Measurements from ENCODE around the gene DAP.

DAP gene

GRCh38 chr5:10679336-10679988 is 81.6 kb downstream of the DAP start:
- no peak for TF ChIP-seq CTCF (IDR thresholded peaks at IDR 0.05; ENCODE audit: borderline replicate concordance, extremely low read depth, low read length, poor library complexity, severe bottlenecking)
- Histone ChIP-seq H3K27ac (ENCODE audit: low read length) (no peak overlapping the region), H4K20me1 (ENCODE audit: insufficient read depth, low read length) (0 out of 2 replicates have a peak, but pooled peaks cover 4% of the 10 kb centered on the region), H3K27me3 (ENCODE audit: insufficient read depth, low read length, poor library complexity) (no peaks in the 10 kb centered on the region), H3K4me2 (ENCODE audit: insufficient read depth, low read length) (no peak overlapping the region), H3K9me3 (ENCODE audit: insufficient read depth, low read length, severe bottlenecking) (no peaks in the 10 kb centered on the region), H3K36me3 (ENCODE audit: insufficient read depth, low read length) (peaks cover 60% of the 10 kb centered on the region), H2AFZ (ENCODE audit: low read depth, low read length) (no peak overlapping the region), H3K4me1 (ENCODE audit: insufficient read depth, low read length) (no peaks in the 10 kb centered on the region), H3K79me2 (ENCODE audit: insufficient read depth, low read length) (no peaks in the 10 kb centered on the region), H3K4me3 (ENCODE audit: low read depth in 1 of 2, low read length in 2 of 2) (no peak overlapping the region), H3K9ac (ENCODE audit: low read depth, low read length) (no peak overlapping the region)
- DNase-seq (no peak), ATAC-seq (ENCODE audit: insufficient read depth, low read depth) (no peak)

GRCh38 chr5:10678244-10678643 is 82.8 kb downstream of the DAP start:
- ATAC-seq (ENCODE audit: insufficient read depth, low read depth), result no peak
- TF ChIP-seq CTCF (IDR thresholded peaks at IDR 0.05; ENCODE audit: borderline replicate concordance, extremely low read depth, low read length, poor library complexity, severe bottlenecking), result no peak
- TF ChIP-seq EZH2 (IDR thresholded peaks at IDR 0.05; ENCODE audit: borderline replicate concordance, low read depth, low read length, severe bottlenecking), result no peak
- no peaks in the 10 kb centered on the region for H3K9me3 ChIP-seq (ENCODE audit: insufficient read depth, low read length, severe bottlenecking)

DNA sequence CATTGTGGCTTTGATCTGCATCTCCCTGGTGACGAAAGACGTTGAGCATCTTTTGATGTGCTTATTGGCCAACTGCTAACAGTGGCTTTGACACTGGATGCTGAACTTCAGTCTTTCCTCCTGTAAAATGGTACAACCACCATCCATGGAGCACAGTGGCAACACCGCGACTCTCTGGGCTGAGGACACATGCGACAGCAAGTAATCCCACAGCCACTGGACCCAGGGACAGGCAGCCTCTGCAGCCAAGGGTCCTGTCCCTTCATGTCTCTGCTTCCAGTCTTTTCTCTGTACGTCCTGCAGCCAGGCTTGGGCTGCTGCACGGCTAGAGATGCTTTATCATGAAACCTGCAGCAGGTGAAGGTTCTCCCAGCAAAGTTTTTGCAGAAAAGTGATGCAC is 83.5 kb downstream of the DAP start:
- H3K4me2 ChIP-seq (ENCODE audit: insufficient read depth, low read length), result no peak overlapping the region
- peaks cover 49% of the 10 kb centered on the region for H3K36me3 ChIP-seq (ENCODE audit: insufficient read depth, low read length)
- no peak overlapping the region for H3K9ac ChIP-seq (ENCODE audit: low read depth, low read length)
- no peak overlapping the region for H2AFZ ChIP-seq (ENCODE audit: low read depth, low read length)
- DNase-seq, result no peak
- H3K4me3 ChIP-seq (ENCODE audit: low read depth in 1 of 2, low read length in 2 of 2), result no peak overlapping the region
- no peaks in the 10 kb centered on the region for H3K27me3 ChIP-seq (ENCODE audit: insufficient read depth, low read length, poor library complexity)
- H3K79me2 ChIP-seq (ENCODE audit: insufficient read depth, low read length), result no peaks in the 10 kb centered on the region
- 0 out of 2 replicates have a peak, but pooled peaks cover 4% of the 10 kb centered on the region for H4K20me1 ChIP-seq (ENCODE audit: insufficient read depth, low read length)
- no peak overlapping the region for H3K27ac ChIP-seq (ENCODE audit: low read length)
- no peaks in the 10 kb centered on the region for H3K4me1 ChIP-seq (ENCODE audit: insufficient read depth, low read length)
- H3K9me3 ChIP-seq (ENCODE audit: insufficient read depth, low read length, severe bottlenecking), result no peaks in the 10 kb centered on the region
- ATAC-seq (ENCODE audit: insufficient read depth, low read depth), result no peak
- TF ChIP-seq EZH2 (IDR thresholded peaks at IDR 0.05; ENCODE audit: borderline replicate concordance, low read depth, low read length, severe bottlenecking) (no peak), CTCF (IDR thresholded peaks at IDR 0.05; ENCODE audit: borderline replicate concordance, extremely low read depth, low read length, poor library complexity, severe bottlenecking) (no peak)

More at GRCh38 chr5:10678244-10678643, 82.8 kb downstream of the DAP start:
- no peaks in the 10 kb centered on the region for H3K79me2 ChIP-seq (ENCODE audit: insufficient read depth, low read length)
- no peak overlapping the region for H3K4me2 ChIP-seq (ENCODE audit: insufficient read depth, low read length)
- H2AFZ ChIP-seq (ENCODE audit: low read depth, low read length), result no peak overlapping the region
- no peaks in the 10 kb centered on the region for H3K4me1 ChIP-seq (ENCODE audit: insufficient read depth, low read length)
- H3K36me3 ChIP-seq (ENCODE audit: insufficient read depth, low read length), result peaks cover 56% of the 10 kb centered on the region
- no peak overlapping the region for H3K9ac ChIP-seq (ENCODE audit: low read depth, low read length)
- H3K27me3 ChIP-seq (ENCODE audit: insufficient read depth, low read length, poor library complexity), result no peaks in the 10 kb centered on the region
- H3K4me3 ChIP-seq (ENCODE audit: low read depth in 1 of 2, low read length in 2 of 2), result no peak overlapping the region
- H3K27ac ChIP-seq (ENCODE audit: low read length), result no peak overlapping the region
- 0 out of 2 replicates have a peak, but pooled peaks cover 4% of the 10 kb centered on the region for H4K20me1 ChIP-seq (ENCODE audit: insufficient read depth, low read length)
- DNase-seq, result no peak
